Lower leg skin (tissue), 3 donors: Measurements from ENCODE around the gene DUSP15.

ENCODE experiments used
- CTCF ChIP-seq, 3 donors: fragments of 450-650 bp; IDR thresholded peaks; one replicate each; pipeline ENCODE4 v1.5.1; 2016; ENCODE audit warnings: antibody characterized with exemption in 3 of 3, mild to moderate bottlenecking in 3 of 3, moderate library complexity in 2 of 3
- POLR2A ChIP-seq, 2 donors: fragments of 450-650 bp; IDR thresholded peaks; one replicate each; pipeline ENCODE4 v1.6.1; 2016 to 2017; ENCODE audit warnings: antibody characterized with exemption in 2 of 2, mild to moderate bottlenecking in 1 of 2, moderate library complexity in 1 of 2

GRCh38 chr20:31861385-31862156, 8.8 kb downstream of the DUSP15 start:
- TF ChIP-seq POLR2A (IDR thresholded peaks at IDR 0.05), result no peak
- no peak for TF ChIP-seq CTCF (IDR thresholded peaks at IDR 0.05)
